H1 (cell line): ENCODE data around the gene CEP350. TPM values are rescaled to one million over a fixed set of nuclear protein-coding genes. Genes with fewer than 3 reads are reported as not detected.

Experiments used
- CHD1 ChIP-seq: IDR thresholded peaks from 2 replicates; pipeline ENCODE4 v1.6.1; 2012; ENCODE audit warnings: low read depth, low read length, improper control_type of control experiment
- FOSL1 ChIP-seq: IDR thresholded peaks from 2 replicates; pipeline ENCODE4 v1.6.1; 2011; ENCODE audit warnings: mild to moderate bottlenecking, low read depth, low read length, moderate library complexity; ENCODE audit not compliant: insufficient read depth
- HDAC6 ChIP-seq: IDR thresholded peaks from one replicate; pipeline ENCODE4 v1.7.1; 2012; ENCODE audit warnings: low read depth, mild to moderate bottlenecking, inconsistent platforms, low read length, moderate library complexity
- KDM4A ChIP-seq: IDR thresholded peaks from one replicate; pipeline ENCODE4 v1.7.1; 2012; ENCODE audit warnings: low read depth, mild to moderate bottlenecking, moderate library complexity, low read length, inconsistent platforms; ENCODE audit not compliant: severe bottlenecking
- MAFK ChIP-seq: IDR thresholded peaks from 2 replicates; pipeline ENCODE4 v1.6.1; 2012; ENCODE audit warnings: low read depth, mild to moderate bottlenecking, improper control_type of control experiment, low read length
- NRF1 ChIP-seq: IDR thresholded peaks from 2 replicates; pipeline ENCODE4 v1.6.1; 2011; ENCODE audit warnings: mild to moderate bottlenecking, low read depth, low read length, improper control_type of control experiment
- ZNF274 ChIP-seq: IDR thresholded peaks from 2 replicates; pipeline ENCODE4 v1.7.0; 2012; ENCODE audit warnings: low read length, borderline replicate concordance; ENCODE audit errors: extremely low read depth
- polyA plus RNA-seq, 7 experiments: library from polyadenylated mRNA; depleted of rRNA in 3 of 7; stranded (reverse) in 5 of 7; unstranded in 2 of 7; fragments of >200 nt in 5 of 7; fragments of 200-250 nt in 2 of 7; gene quantifications; 1 replicate in 5 of 7; 2 replicates in 1 of 7; 4 replicates in 1 of 7; pipeline versions ENCODE4 v1.2.1 to v1.2.3, GENCODE V29; 2011 to 2013; ENCODE audit warnings: missing spikeins in 2 of 7, mixed read lengths in 2 of 7
- total RNA-seq: library from RNA; stranded (reverse); fragmentation: NEBNext Ultra II Directional; extraction: Animal tissue kit (Norgen Biotek cat#: 25700); gene quantifications from 2 replicates; pipeline ENCODE4 v1.2.1, GENCODE V29; 2021
- TF ChIP-seq, protein P1 (sequence below): IDR thresholded peaks from 2 replicates; pipeline ENCODE4 v1.6.1; 2011; ENCODE audit warnings: low read depth, mild to moderate bottlenecking, low read length; ENCODE audit not compliant: insufficient read depth

The CEP350 gene
- total and polyA plus RNA-seq, 2 of the 8 experiments (the other 6 are each of a cell fraction or from before 2014, with no cell fraction given): 5.6 to 39.4 TPM

DNA sequence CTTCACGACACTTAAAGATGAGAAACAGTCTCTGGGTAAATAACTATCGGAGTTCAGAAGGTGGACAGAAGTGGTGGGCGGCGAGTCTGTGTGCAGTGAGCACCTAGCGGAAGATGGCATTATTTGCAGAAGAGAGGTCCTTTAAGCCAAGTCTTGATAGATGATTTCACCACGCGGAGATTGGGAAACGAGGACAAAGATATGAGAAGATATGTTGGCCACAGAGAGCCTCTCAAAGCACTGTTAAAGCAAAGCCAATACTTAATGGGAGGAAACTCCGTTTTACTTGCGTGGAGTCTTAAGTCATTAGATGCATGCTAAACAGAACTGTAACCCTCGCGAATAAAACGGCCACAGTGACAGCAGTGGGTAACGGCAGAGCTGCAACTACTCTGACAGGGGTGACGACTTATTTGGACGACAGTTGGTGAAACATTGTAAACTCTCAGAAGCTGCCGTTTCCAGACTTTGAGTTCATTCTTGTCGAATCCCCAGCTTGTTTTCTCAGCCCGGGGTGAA, 577 bp upstream of the CEP350 start (continued):
- TF ChIP-seq, protein P1, sequence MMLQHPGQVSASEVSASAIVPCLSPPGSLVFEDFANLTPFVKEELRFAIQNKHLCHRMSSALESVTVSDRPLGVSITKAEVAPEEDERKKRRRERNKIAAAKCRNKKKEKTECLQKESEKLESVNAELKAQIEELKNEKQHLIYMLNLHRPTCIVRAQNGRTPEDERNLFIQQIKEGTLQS: no peak
- TF ChIP-seq FOSL1: no peak
- TF ChIP-seq MAFK: no peak
- no peak for TF ChIP-seq CHD1
- TF ChIP-seq ZNF274: no peak
- TF ChIP-seq HDAC6: no peak
- no peak for TF ChIP-seq NRF1
- peak; percentile 5 for TF ChIP-seq KDM4A
